H9 (cell line): ENCODE measurements around the gene ADAMTS6. TPM values are rescaled to one million over a fixed set of nuclear protein-coding genes. Genes with fewer than 3 reads are reported as not detected.

Source experiments
- DNase-seq: peaks from one replicate; pipeline ENCODE4 v3.0.0-alpha.2; 2017
- H2AFZ ChIP-seq: one replicate; pipeline ENCODE4 v1.6.1; 2013; ENCODE audit warnings: mild to moderate bottlenecking, low read length, control low read depth, moderate library complexity
- H2AK5ac ChIP-seq: 2 replicates; pipeline ENCODE4 v1.6.1; 2013; ENCODE audit warnings: low read length, control low read depth, mixed read lengths; ENCODE audit not compliant: insufficient read length
- H2BK120ac ChIP-seq: one replicate; pipeline ENCODE4 v1.6.1; 2013; ENCODE audit warnings: low read depth, mild to moderate bottlenecking, low read length, control low read depth, inconsistent platforms; ENCODE audit not compliant: poor library complexity, severe bottlenecking
- H2BK12ac ChIP-seq: 2 replicates; pipeline ENCODE4 v1.6.1; 2013; ENCODE audit warnings: low read length, control low read depth, mixed read lengths, low read depth; ENCODE audit not compliant: insufficient read length
- H2BK15ac ChIP-seq: 2 replicates; pipeline ENCODE4 v1.6.1; 2013; ENCODE audit warnings: low read depth, low read length, control low read depth
- H2BK20ac ChIP-seq: one replicate; pipeline ENCODE4 v1.6.1; 2013; ENCODE audit warnings: low read depth, mild to moderate bottlenecking, low read length, control low read depth, inconsistent platforms; ENCODE audit not compliant: poor library complexity, severe bottlenecking
- H2BK5ac ChIP-seq: 2 replicates; pipeline ENCODE4 v1.6.1; 2013; ENCODE audit warnings: low read length, control low read depth, mixed read lengths; ENCODE audit not compliant: insufficient read length
- H3K14ac ChIP-seq: 2 replicates; pipeline ENCODE4 v1.6.1; 2013; ENCODE audit warnings: low read length, control low read depth; ENCODE audit not compliant: insufficient read depth
- H3K18ac ChIP-seq: 2 replicates; pipeline ENCODE4 v1.6.1; 2013; ENCODE audit warnings: low read depth, mild to moderate bottlenecking, mixed read lengths, low read length, control low read depth; ENCODE audit not compliant: insufficient read length
- H3K23ac ChIP-seq: 2 replicates; pipeline ENCODE4 v1.6.1; 2013; ENCODE audit warnings: low read length, control low read depth, mixed read lengths, low read depth; ENCODE audit not compliant: insufficient read length
- H3K23me2 ChIP-seq: 2 replicates; pipeline ENCODE4 v1.6.1; 2013; ENCODE audit warnings: low read depth, mild to moderate bottlenecking, mixed read lengths, low read length, control low read depth; ENCODE audit not compliant: insufficient read length, poor library complexity, severe bottlenecking
- H3K27ac ChIP-seq: 2 replicates; pipeline ENCODE4 v1.5.1; 2013; ENCODE audit warnings: low read length, control low read depth, mixed read lengths, low read depth; ENCODE audit not compliant: insufficient read length
- H3K27me3 ChIP-seq: 2 replicates; pipeline ENCODE4 v1.6.1; 2013; ENCODE audit warnings: low read length, control low read depth, inconsistent platforms; ENCODE audit not compliant: insufficient read depth
- H3K4ac ChIP-seq: 2 replicates; pipeline ENCODE4 v1.6.1; 2013; ENCODE audit warnings: low read depth, mild to moderate bottlenecking, control low read depth, inconsistent platforms, low read length, moderate library complexity
- H3K4me1 ChIP-seq: 2 replicates; pipeline ENCODE4 v1.6.1; 2013; ENCODE audit warnings: low read length, control low read depth, inconsistent platforms; ENCODE audit not compliant: insufficient read depth
- H3K4me2 ChIP-seq: 2 replicates; pipeline ENCODE4 v1.6.1; 2013; ENCODE audit warnings: low read length, control low read depth, mixed read lengths; ENCODE audit not compliant: insufficient read length, insufficient read depth
- H3K56ac ChIP-seq: 2 replicates; pipeline ENCODE4 v1.6.1; 2013; ENCODE audit warnings: low read depth, mild to moderate bottlenecking, mixed read lengths, low read length, control low read depth; ENCODE audit not compliant: insufficient read length
- H3K79me1 ChIP-seq: 2 replicates; pipeline ENCODE4 v1.6.1; 2013; ENCODE audit warnings: low read depth, mild to moderate bottlenecking, moderate library complexity, low read length, control low read depth, inconsistent platforms; ENCODE audit not compliant: insufficient read depth, poor library complexity, severe bottlenecking
- H3K79me2 ChIP-seq: 2 replicates; pipeline ENCODE4 v1.6.1; 2013; ENCODE audit warnings: low read length, control low read depth, inconsistent platforms; ENCODE audit not compliant: insufficient read depth
- H3K9ac ChIP-seq: 2 replicates; pipeline ENCODE4 v1.6.1; 2013; ENCODE audit warnings: low read length, control low read depth, mixed read lengths; ENCODE audit not compliant: insufficient read length; ENCODE audit errors: extremely low read depth
- H3K9me3 ChIP-seq: one replicate; pipeline ENCODE4 v1.6.1; 2013; ENCODE audit warnings: low read depth, low read length, inconsistent platforms; ENCODE audit not compliant: control insufficient read depth
- H3T11ph ChIP-seq: one replicate; pipeline ENCODE4 v1.6.1; 2013; ENCODE audit warnings: mild to moderate bottlenecking, low read length, control low read depth, inconsistent platforms
- H4K20me1 ChIP-seq: one replicate; pipeline ENCODE4 v1.6.1; 2013; ENCODE audit not compliant: control insufficient read depth, insufficient read length, insufficient read depth
- H4K5ac ChIP-seq: 2 replicates; pipeline ENCODE4 v1.6.1; 2013; ENCODE audit warnings: low read depth, mild to moderate bottlenecking, mixed read lengths, low read length, control low read depth; ENCODE audit not compliant: insufficient read length
- H4K8ac ChIP-seq: replicated peaks from 2 replicates; pipeline ENCODE4 v1.6.1; 2013; ENCODE audit warnings: low read length, control low read depth, mixed read lengths, low read depth; ENCODE audit not compliant: insufficient read length
- H4K91ac ChIP-seq: 2 replicates; pipeline ENCODE4 v1.6.1; 2013; ENCODE audit warnings: low read depth, mild to moderate bottlenecking, moderate library complexity, mixed read lengths, low read length, control low read depth; ENCODE audit not compliant: insufficient read length
- H3K27ac Mint-ChIP-seq, 3 experiments: 2 replicates in 2 of 3; 3 replicates in 1 of 3; pipeline ENCODE4 v1.8.0; 2020 to 2021; ENCODE audit warnings: mixed read lengths in 3 of 3, mild to moderate bottlenecking in 1 of 3, moderate library complexity in 1 of 3
- H3K27me3 Mint-ChIP-seq: 2 replicates; pipeline ENCODE4 v1.8.0; 2021; ENCODE audit warnings: low read depth, mild to moderate bottlenecking, moderate library complexity, mixed read lengths
- H3K36me3 Mint-ChIP-seq, 3 experiments: 2 replicates in 2 of 3; 3 replicates in 1 of 3; pipeline ENCODE4 v1.8.0; 2020 to 2021; ENCODE audit warnings: low read depth in 3 of 3, mixed read lengths in 3 of 3; ENCODE audit not compliant: insufficient read depth in 1 of 3
- H3K4me1 Mint-ChIP-seq, 2 experiments: 2 replicates each; pipeline ENCODE4 v1.8.0; 2020; ENCODE audit warnings: mixed read lengths in 2 of 2
- H3K4me3 Mint-ChIP-seq, 2 experiments: 2 replicates in 1 of 2; 3 replicates in 1 of 2; pipeline ENCODE4 v1.8.0; 2020 to 2021; ENCODE audit warnings: mild to moderate bottlenecking in 2 of 2, mixed read lengths in 2 of 2, moderate library complexity in 1 of 2
- H3K9me3 Mint-ChIP-seq, 2 experiments: 2 replicates in 1 of 2; 3 replicates in 1 of 2; pipeline ENCODE4 v1.8.0; 2020; ENCODE audit warnings: mild to moderate bottlenecking in 2 of 2, mixed read lengths in 2 of 2, moderate library complexity in 1 of 2
- WGBS: extraction: QIAGEN DNeasy Blood & Tissue Kit; methylation state at CpG from one replicate; pipeline ENCODE4 v1.1.7; 2013; ENCODE audit warnings: missing lambda C conversion rate, low lambda C conversion rate, mixed read lengths; ENCODE audit not compliant: insufficient read length; ENCODE audit errors: extremely low coverage; 5-methylcytosine and 5-hydroxymethylcytosine counted together
- total RNA-seq: library from RNA; stranded (reverse); gene quantifications from 2 replicates; pipeline ENCODE4 v1.2.1, GENCODE V29; 2021
- TF ChIP-seq, protein P1 (sequence below): fragments of 200-600 bp; sonication (generic); conservative IDR thresholded peaks from 3 replicates; pipeline ENCODE4 v1.8.0; 2021; ENCODE audit warnings: antibody characterized with exemption, mild to moderate bottlenecking

ADAMTS6 gene
- total RNA-seq, 1 experiment from 2014 or later, result 0.33 TPM

DNA sequence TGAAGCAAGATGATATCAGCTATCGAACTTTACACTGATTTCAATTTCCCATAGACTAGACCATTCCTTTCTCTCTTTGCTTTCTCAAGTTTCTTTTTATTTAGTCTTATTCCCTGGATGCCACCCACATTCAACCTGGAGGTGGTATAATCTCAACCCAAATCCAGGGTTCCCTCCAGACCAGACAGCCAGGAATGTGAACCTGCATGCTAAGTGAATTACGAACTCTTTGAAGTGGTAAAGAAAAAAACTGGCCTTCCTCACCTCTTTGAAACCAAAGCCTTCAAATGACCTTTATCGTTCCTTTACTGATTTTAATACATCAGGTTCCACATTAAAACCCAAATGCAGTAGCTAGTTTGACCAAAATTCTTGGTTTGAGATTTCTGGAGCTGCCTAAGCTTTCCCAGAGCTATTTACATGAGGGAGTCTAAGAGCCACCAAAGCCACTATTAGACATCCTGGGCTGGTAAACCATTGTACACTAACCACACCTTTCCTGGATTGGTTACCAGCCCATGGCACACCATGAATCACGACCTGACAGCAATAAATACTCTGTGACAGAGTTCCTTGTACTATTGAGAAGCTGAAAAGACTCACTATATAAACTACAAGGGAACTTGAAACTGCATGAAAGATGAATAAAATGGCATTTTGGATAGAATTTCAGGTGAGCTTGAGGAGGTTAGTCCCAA is 323.7 kb downstream of the ADAMTS6 start:
- no peaks in the 10 kb centered on the region for H3K27me3 Mint-ChIP-seq
- H2BK20ac ChIP-seq, result no peak overlapping the region
- no peaks in the 10 kb centered on the region for H3K79me2 ChIP-seq
- H3T11ph ChIP-seq, result no peak overlapping the region
- no peak overlapping the region for H3K56ac ChIP-seq
- H2BK12ac ChIP-seq, result no peak overlapping the region
- H2AFZ ChIP-seq, result no peak overlapping the region
- TF ChIP-seq, protein P1, sequence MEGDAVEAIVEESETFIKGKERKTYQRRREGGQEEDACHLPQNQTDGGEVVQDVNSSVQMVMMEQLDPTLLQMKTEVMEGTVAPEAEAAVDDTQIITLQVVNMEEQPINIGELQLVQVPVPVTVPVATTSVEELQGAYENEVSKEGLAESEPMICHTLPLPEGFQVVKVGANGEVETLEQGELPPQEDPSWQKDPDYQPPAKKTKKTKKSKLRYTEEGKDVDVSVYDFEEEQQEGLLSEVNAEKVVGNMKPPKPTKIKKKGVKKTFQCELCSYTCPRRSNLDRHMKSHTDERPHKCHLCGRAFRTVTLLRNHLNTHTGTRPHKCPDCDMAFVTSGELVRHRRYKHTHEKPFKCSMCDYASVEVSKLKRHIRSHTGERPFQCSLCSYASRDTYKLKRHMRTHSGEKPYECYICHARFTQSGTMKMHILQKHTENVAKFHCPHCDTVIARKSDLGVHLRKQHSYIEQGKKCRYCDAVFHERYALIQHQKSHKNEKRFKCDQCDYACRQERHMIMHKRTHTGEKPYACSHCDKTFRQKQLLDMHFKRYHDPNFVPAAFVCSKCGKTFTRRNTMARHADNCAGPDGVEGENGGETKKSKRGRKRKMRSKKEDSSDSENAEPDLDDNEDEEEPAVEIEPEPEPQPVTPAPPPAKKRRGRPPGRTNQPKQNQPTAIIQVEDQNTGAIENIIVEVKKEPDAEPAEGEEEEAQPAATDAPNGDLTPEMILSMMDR, result no peak
- H3K4me1 Mint-ChIP-seq, result peaks cover 0 to 6% of the 10 kb centered on the region in 2 experiments; a peak in 2 of 4 replicates
- no peak overlapping the region for H4K91ac ChIP-seq
- no peak overlapping the region for H2BK5ac ChIP-seq
- H3K4me1 ChIP-seq, result no peaks in the 10 kb centered on the region
- no peaks in the 10 kb centered on the region; a peak in 2 of 7 replicates for H3K36me3 Mint-ChIP-seq
- no peak overlapping the region for H3K4me2 ChIP-seq
- no peaks in the 10 kb centered on the region for H3K79me1 ChIP-seq
- H3K27me3 ChIP-seq, result no peaks in the 10 kb centered on the region
- no peak overlapping the region for H3K9ac ChIP-seq
- H3K14ac ChIP-seq, result no peak overlapping the region
- H3K4ac ChIP-seq, result no peak overlapping the region
- no peak overlapping the region for H4K8ac ChIP-seq
- H2BK120ac ChIP-seq, result no peak overlapping the region
- H3K4me3 Mint-ChIP-seq, result no peak overlapping the region
- no CpG with 5 or more reads among the region's 4 CpGs for WGBS
- no peak overlapping the region for H4K5ac ChIP-seq
- H4K20me1 ChIP-seq, result no peaks in the 10 kb centered on the region
- no peaks in the 10 kb centered on the region for H3K23me2 ChIP-seq
- no peak overlapping the region for H3K27ac ChIP-seq
- no peaks in the 10 kb centered on the region for H3K9me3 ChIP-seq
- no peak for DNase-seq
- H3K23ac ChIP-seq, result no peak overlapping the region
- H3K18ac ChIP-seq, result no peak overlapping the region
- H3K27ac Mint-ChIP-seq, result no peak overlapping the region; a peak in 1 of 7 replicates
- H2BK15ac ChIP-seq, result no peak overlapping the region
- peaks cover 4 to 13% of the 10 kb centered on the region in 2 experiments; a peak in 2 of 5 replicates for H3K9me3 Mint-ChIP-seq
- H2AK5ac ChIP-seq, result no peak overlapping the region
